HepG2 (cell line): ENCODE data around the gene CNNM4. TPM values are rescaled to one million over a fixed set of nuclear protein-coding genes. Genes with fewer than 3 reads are reported as not detected.

ENCODE experiments used
- CCDC6 ChIP-seq: sonication (generic); formaldehyde crosslinking; IDR thresholded peaks from 2 replicates; pipeline ENCODE4 v1.8.1; 2022; ENCODE audit warnings: mild to moderate bottlenecking, missing genetic modification reagents, moderate library complexity
- HMGXB3 ChIP-seq: sonication (generic); formaldehyde crosslinking; IDR thresholded peaks from 2 replicates; pipeline ENCODE4 v1.4.0; 2020; ENCODE audit warnings: missing genetic modification reagents, borderline replicate concordance
- JUN ChIP-seq: sonication (generic); formaldehyde crosslinking; IDR thresholded peaks from 2 replicates; pipeline ENCODE4 v1.4.0; 2020; ENCODE audit warnings: mild to moderate bottlenecking, missing genetic modification reagents
- JUNB ChIP-seq: sonication (generic); formaldehyde crosslinking; IDR thresholded peaks from 2 replicates; pipeline ENCODE4 v1.8.0; 2022; ENCODE audit warnings: missing genetic modification reagents, mild to moderate bottlenecking, borderline replicate concordance
- KDM6A ChIP-seq: IDR thresholded peaks from 2 replicates; pipeline ENCODE4 v1.6.1; 2016; ENCODE audit warnings: low read depth
- MLXIP ChIP-seq: sonication (generic); formaldehyde crosslinking; IDR thresholded peaks from 2 replicates; pipeline ENCODE4 v1.9.0; 2021; ENCODE audit warnings: missing genetic modification reagents, borderline replicate concordance
- MTA1 ChIP-seq: sonication (generic); formaldehyde crosslinking; IDR thresholded peaks from 2 replicates; pipeline ENCODE4 v1.4.0; 2020; ENCODE audit warnings: missing genetic modification reagents, mild to moderate bottlenecking, borderline replicate concordance
- PAX8 ChIP-seq: sonication (generic); formaldehyde crosslinking; IDR thresholded peaks from 2 replicates; pipeline ENCODE4 v1.8.0; 2022; ENCODE audit warnings: mild to moderate bottlenecking, missing genetic modification reagents, borderline replicate concordance
- TFDP2 ChIP-seq: sonication (generic); formaldehyde crosslinking; IDR thresholded peaks from 2 replicates; pipeline ENCODE4 v1.4.0; 2020; ENCODE audit warnings: missing genetic modification reagents
- YEATS4 ChIP-seq: sonication (generic); formaldehyde crosslinking; IDR thresholded peaks from 2 replicates; pipeline ENCODE4 v1.4.0; 2020; ENCODE audit warnings: missing genetic modification reagents, borderline replicate concordance
- ZBTB10 ChIP-seq: sonication (generic); formaldehyde crosslinking; IDR thresholded peaks from 2 replicates; pipeline ENCODE4 v1.4.0; 2020; ENCODE audit warnings: missing genetic modification reagents, borderline replicate concordance
- ZNF264 ChIP-seq: sonication (generic); formaldehyde crosslinking; IDR thresholded peaks from 2 replicates; pipeline ENCODE4 v1.4.0; 2020; ENCODE audit warnings: missing genetic modification reagents
- ZNF326 ChIP-seq: sonication (generic); formaldehyde crosslinking; IDR thresholded peaks from 2 replicates; pipeline ENCODE4 v1.4.0; 2020; ENCODE audit warnings: missing genetic modification reagents, borderline replicate concordance
- ZNF549 ChIP-seq: sonication (generic); formaldehyde crosslinking; IDR thresholded peaks from 2 replicates; pipeline ENCODE4 v1.5.0; 2020; ENCODE audit warnings: missing genetic modification reagents
- ZNF562 ChIP-seq: sonication (generic); formaldehyde crosslinking; IDR thresholded peaks from 2 replicates; pipeline ENCODE4 v1.8.0; 2022; ENCODE audit warnings: missing genetic modification reagents, borderline replicate concordance
- ZNF616 ChIP-seq: sonication (generic); formaldehyde crosslinking; IDR thresholded peaks from 2 replicates; pipeline ENCODE4 v1.5.0; 2020; ENCODE audit warnings: low read depth, mild to moderate bottlenecking, missing genetic modification reagents
- ZNF619 ChIP-seq: sonication (generic); formaldehyde crosslinking; IDR thresholded peaks from 2 replicates; pipeline ENCODE4 v1.4.0; 2020; ENCODE audit warnings: mild to moderate bottlenecking, missing genetic modification reagents
- polyA plus RNA-seq, 8 experiments: library from polyadenylated mRNA; depleted of rRNA in 3 of 8; stranded (reverse) in 7 of 8; unstranded in 1 of 8; fragments of >200 nt; fragmentation: Illumina TruSeq in 4 of 8; extraction: Trizol in 4 of 8; gene quantifications; 2 replicates each; pipeline versions ENCODE4 v1.2.1 to v1.2.3, GENCODE V29; 2011 to 2016; ENCODE audit warnings: low read depth in 4 of 8, missing spikeins in 1 of 8, mixed read lengths in 1 of 8; ENCODE audit not compliant: insufficient read depth in 1 of 8
- total RNA-seq, 5 experiments: library from RNA; depleted of rRNA; stranded (reverse); fragments of >200 nt; fragmentation: Illumina TruSeq; extraction: Trizol; gene quantifications; 2 replicates each; pipeline ENCODE4 v1.2.3, GENCODE V29; 2016; ENCODE audit warnings: low read depth in 1 of 5

The CNNM4 gene
- total and polyA plus RNA-seq, 2 of the 13 experiments (the other 11 are each of a cell fraction or from before 2014, with no cell fraction given), result 5.9 to 8.4 TPM

- 0 out of 2 replicates have a peak, but pooled peaks have one; percentile 16 for TF ChIP-seq ZBTB10 (CRISPR knock-in tag)
- TF ChIP-seq MTA1 (CRISPR knock-in tag), result peak; percentile 53
- peak; percentile 92 for TF ChIP-seq CCDC6 (CRISPR knock-in tag)
- TF ChIP-seq KDM6A, result no peak
- no peak for TF ChIP-seq MLXIP (CRISPR knock-in tag)
- no peak for TF ChIP-seq ZNF549 (CRISPR knock-in tag)
- peak; percentile 5; the same call in 1 of the 2 replicates for TF ChIP-seq ZNF264
- TF ChIP-seq TFDP2, result peak; percentile 56; the same call in 1 of the 2 replicates
- TF ChIP-seq YEATS4 (CRISPR knock-in tag), result peak; percentile 86
- no peak for TF ChIP-seq JUNB
- TF ChIP-seq HMGXB3 (CRISPR knock-in tag), result no peak
- no peak for TF ChIP-seq ZNF326 (CRISPR knock-in tag)
- peak; percentile 73 for TF ChIP-seq JUN (CRISPR knock-in tag)
- peak; percentile 98; the same call in 1 of the 2 replicates for TF ChIP-seq PAX8 (CRISPR knock-in tag)
- peak; percentile 19; the same call in 1 of the 2 replicates for TF ChIP-seq ZNF619
- 0 out of 2 replicates have a peak, but pooled peaks have one; percentile 7 for TF ChIP-seq ZNF616 (CRISPR knock-in tag)
- TF ChIP-seq ZNF562 (CRISPR knock-in tag), result no peak; the same call in 1 of the 2 replicates
Observed at GRCh38 chr2:96857667-96858372, 97.1 kb downstream of the CNNM4 start, which contains the start of gene ANKRD39 (continued).
